D341Med (cell line): ENCODE data around the gene PLAGL2.
"Not testable (repeated sequence)": the region's sequence is repeated elsewhere in the genome, so short reads cannot be mapped to it uniquely, and the experiment has no call there.

Experiments
- DNase-seq: peaks from one replicate; pipeline ENCODE4 v3.0.0; 2012; ENCODE audit warnings: low spot score

Gene PLAGL2, protein sequence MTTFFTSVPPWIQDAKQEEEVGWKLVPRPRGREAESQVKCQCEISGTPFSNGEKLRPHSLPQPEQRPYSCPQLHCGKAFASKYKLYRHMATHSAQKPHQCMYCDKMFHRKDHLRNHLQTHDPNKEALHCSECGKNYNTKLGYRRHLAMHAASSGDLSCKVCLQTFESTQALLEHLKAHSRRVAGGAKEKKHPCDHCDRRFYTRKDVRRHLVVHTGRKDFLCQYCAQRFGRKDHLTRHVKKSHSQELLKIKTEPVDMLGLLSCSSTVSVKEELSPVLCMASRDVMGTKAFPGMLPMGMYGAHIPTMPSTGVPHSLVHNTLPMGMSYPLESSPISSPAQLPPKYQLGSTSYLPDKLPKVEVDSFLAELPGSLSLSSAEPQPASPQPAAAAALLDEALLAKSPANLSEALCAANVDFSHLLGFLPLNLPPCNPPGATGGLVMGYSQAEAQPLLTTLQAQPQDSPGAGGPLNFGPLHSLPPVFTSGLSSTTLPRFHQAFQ

DNA sequence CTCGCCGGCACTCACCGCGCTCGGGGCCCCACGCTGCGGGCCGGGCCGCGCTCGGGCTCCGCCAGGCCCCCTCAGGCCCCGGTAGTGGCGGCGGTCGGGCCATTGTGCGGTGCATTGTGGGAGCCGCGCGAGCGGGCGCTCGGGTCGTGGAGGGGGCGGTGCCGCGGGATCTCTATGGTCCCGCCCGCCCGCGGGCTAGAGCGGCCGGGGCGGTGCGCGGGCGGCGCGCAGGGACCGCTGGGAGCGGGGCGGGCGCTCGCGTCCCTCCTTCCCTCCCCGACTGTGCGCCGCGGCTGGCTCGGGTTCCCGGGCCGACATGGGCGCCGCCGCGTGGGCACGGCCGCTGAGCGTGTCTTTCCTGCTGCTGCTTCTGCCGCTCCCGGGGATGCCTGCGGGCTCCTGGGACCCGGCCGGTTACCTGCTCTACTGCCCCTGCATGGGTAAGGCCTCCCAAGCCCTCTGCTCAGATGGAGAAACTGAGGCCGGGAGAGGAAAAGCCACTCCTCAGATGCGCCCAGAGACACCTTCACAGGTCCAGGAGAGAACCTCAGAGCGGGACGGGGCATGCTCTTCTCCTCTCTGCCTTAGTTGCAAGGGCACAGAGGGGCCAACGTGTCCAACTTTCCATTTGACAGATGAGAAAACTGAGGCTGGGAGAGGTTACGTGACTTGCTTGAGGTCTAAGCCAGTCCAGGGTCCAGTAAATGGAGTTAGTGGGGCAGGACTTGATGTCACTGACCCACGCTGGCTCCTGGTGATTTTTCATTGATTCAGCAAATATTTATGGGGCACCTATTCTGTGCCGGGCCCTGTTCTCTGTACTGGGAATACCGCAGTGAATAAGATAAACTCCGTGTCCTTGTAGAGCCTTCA lies at the start of gene PLAGL2, which contains the start of gene POFUT1:
PLAGL2 (minus strand) TSS at position 118 of the 873 bp plus-strand sequence. CDS start 5,565 bp downstream, outside the sequence.
POFUT1 (plus strand) TSS at position 255 of the 873 bp plus-strand sequence; CDS start at position 317, 62 bp downstream.
- DNase-seq, result peak; percentile 99

DNA sequence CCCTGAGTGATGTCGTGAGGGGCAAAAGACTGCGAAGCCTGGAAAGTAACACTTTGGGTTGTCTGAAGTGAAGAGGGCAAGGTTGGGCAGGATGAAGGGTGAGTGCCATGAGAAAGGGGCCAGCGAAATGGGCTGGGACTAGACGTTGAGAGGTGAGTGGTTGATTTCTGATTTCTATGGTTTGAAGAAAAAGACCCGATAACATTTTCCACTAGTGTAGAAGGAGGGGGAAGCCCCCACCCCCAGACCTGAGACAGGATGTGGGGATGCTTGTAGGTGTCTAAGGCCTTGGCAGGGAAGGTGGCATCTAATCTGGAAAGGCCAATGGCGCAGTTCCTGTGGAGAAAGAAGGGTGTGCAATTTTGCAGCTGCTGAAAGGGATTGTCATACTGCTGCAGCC lies 44.6 kb upstream of the PLAGL2 start:
- DNase-seq, result no peak

DNA sequence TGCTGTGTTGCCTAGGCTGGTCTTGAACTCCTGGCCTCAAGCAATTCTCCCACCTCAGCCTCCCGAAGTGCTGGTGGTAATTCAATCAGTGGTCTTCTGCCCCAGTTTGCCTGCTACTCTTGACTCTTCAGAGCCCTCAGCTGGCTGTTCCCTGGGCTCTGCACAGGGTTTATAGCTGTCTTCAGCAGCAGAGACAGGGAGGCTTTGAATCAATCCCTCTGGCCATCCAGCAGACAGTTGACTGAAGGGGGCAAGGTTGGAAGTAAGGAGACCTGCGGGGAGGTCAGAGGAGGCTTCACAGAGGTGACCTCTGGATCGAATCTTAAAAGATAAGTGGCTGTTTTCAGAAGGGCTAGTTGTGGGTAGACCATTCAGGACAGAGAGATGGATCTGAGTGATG lies 43.9 kb upstream of the PLAGL2 start:
- no peak for DNase-seq

DNA sequence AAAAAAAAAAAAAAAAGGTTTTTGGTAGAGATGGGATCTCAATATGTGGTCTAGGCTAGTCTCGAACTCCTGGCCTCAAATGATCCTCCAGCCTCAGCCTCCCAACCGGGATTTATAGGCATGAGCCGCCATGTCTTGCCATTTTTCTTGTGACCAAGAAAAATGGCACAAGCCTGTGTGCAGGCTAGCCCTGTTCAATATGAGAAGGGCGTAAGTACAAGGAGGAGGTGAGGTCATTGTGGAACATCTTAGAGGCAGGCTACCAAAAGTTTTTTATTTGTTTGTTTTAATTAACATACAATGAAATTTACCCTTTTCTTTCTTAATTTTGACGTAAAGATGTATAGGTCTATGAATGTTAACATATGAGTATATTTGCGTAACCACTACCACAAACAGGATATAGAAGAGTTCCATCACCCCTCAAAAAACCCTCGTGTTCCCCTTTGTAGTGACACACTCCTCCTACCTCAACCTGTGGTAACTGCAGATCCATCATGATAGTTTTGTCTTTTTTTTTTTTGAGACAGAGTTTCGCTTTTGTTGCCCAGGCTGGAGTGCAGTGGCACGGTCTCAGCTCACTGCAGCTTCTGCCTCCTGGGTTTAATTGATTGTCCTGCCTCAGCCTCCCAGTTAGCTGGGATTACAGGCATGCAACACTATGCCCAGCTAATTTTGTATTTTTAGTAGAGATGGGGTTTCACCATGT lies 41.6 kb upstream of the PLAGL2 start:
- DNase-seq, result no peak

DNA sequence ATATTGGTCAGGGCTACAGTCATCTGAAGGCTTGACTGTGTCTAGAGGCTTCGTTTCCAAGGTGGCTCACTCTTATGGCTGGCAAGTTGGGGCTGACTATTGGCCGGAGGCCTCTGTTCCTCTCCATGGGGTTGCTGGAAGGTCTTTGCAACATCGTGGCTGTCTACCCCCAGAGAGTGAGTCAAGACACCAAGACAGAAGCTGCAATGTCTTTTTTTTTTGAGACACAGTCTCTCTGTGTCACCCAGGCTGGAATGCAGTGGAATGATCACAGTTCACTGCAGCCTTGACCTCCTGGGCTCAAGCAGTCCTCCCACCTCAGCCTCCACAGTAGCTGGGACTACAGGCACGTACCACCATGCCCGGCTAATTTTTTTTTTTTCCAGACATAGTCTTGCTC lies 40.5 kb upstream of the PLAGL2 start:
- no peak for DNase-seq

DNA sequence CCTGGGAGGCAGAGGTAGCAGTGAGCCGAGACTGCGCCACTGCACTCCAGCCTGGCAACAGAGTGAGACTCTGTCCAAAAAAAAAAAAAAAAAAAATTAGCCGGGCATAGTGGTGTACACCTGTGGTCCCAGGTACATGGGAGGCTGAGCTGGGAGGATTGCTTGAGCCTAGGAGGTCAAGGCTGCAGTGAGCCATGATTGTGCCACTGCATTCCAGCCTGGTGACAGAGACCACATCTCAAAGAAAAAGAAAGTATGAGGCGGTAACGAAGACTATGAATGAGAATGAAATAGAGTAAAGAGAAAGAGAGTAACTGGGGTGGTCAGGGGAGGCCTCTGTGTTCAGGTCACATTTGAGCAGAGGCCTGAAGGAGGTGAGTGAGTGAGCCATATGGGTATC lies 38.7 kb upstream of the PLAGL2 start:
- DNase-seq, result not testable (repeated sequence)

DNA sequence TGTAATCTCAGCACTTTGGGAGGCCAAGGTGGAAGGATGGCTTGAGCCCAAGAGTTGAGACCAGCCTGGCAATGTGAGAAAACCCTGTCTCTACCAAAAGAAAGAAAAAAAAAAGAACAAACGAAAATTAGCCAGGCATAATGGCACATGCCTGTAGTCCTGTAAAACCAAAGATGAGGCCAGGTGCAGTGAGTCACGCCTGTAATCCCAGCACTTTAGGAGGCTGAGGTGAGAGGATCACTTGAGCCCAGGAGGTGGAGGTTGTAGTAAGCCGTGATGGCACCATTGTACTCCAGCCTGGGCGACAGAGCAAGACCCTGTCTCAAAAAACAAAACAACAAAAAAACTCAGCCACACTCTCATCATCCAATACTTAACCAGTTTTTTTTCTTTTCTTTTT lies 37.4 kb upstream of the PLAGL2 start:
- no peak for DNase-seq

DNA sequence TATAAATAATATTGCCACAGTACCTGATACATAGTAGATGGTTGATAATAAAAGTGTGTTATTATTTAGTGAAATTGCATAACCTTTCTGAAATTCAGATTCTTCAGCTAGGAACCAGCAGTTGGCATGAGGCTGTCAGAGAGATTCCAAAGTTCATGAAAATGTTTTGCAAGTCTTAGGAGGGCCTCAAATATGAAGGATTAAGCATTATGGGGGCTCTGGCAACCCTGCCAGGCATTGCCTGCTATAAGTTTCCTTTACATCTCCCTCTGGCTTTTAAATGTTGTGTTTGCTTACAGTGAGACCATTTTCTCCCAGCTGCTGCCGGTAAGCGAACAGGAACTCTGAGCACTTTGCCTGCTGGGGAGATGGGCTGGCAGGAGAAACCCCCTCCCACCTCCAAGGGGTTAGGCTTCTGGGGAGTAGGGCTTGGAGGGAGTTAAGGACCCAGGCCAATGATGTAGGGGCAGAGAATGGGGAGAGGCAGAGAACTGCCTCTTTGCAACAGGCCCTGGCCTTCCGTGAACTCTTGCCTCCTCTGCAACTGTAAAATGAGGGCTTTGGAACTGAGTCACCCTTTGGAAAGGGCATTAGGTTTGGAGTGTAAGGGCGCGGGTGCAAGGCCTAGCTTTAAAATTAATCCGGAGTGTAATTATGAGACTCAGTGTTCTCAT lies 36.7 kb upstream of the PLAGL2 start:
- no peak for DNase-seq

DNA sequence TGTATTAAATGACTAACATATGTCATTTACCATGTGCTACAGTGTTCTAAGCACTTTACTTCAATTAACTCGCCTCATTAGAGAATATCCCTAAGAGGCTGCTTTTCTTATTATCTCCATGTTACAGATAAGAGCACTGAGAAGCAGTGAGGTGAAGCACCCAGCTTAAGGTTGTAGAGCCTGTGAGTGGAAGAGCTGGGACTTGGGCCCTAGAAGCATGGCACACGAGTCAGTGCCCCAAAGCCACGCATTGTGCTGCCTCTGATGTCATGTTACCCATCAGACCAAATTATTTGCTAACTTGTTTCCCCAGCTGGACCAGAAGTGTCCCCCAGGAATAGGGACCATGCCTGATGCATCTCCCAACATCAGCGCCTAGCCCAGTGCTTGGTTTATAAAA lies 34.3 kb upstream of the PLAGL2 start:
- peak; percentile 47 for DNase-seq

DNA sequence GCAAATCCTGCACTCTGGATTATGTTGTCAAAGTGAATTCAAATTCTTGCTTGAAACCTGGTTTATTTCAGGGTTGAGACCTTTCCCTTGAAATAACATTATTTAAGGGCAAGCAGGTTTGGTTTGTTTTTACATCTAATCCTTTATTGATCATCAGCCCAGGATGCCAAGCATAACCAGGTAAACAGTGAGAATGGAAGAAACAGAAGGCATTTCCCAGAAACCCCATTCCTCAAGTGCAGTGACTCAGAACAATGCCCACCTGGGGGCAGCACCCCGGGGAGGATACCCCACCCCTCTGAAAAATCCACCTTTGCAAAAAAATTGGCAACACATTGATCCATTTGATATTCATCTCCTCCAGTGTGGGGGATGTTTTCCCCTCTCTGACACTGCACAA lies 32.7 kb upstream of the PLAGL2 start:
- peak; percentile 49 for DNase-seq

DNA sequence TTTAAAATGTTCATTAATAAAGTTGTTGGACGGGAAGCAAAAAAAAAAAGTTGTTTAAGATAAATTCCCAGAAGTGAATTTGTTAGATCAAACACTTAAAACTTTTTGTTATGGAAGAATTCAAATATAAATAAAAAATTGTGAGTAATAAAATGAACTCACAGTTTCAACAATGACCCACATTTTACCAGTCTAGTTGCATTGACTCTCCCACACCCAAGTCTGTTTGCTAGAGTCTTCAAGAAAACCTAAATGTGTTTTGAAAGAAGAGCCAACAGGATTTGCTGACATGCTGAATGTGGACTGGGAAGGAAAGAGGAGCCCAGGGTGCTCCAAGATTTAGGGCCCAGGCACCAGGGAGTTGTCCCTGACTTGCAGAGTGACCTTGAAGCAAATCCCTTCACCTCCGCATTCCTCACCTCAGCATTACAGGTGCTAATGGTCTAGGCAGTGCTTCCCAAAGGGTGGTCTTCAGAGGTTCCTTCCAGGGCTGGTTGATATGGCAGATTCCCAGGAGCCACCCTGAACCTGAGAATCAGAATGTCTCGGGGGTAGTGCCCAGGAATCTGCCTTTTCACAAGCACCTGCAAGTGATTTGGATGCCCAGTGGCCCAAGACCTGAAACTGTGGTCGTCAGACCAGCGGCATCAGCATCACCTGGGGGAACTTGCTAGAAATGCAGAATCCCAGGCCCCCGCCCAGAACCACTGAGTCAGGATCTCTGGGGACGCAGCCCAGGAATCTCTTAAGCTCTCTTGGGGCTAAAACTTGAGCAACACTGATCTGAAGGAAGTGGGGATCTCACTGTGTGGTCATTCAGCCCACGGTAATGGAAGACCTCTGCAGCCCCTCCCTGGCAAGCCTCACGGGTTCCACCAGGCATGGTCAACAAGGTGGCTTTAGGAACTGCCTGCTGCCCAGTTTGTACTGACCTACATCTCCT lies 31.2 kb upstream of the PLAGL2 start:
- no peak for DNase-seq

DNA sequence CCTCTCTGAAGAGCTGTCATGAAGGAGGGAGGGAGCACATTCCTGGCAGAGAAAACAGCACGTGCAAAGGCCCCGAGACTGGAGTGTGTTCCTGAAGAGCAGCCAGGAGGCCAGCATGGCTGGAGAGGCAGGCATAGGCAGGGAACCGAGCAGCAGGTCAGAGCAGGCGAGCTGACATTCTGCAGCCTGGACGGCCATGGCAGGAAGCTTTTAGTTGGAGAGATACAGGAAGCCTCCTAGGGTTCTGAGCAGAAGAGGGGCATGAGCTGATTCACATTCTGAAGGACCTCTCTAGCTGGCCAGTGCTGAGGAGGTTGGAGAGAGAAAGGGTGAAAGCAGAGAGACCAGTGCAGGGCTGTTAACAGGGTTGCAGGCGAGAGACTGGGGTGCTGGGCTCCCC lies 29.9 kb upstream of the PLAGL2 start:
- DNase-seq, result no peak

DNA sequence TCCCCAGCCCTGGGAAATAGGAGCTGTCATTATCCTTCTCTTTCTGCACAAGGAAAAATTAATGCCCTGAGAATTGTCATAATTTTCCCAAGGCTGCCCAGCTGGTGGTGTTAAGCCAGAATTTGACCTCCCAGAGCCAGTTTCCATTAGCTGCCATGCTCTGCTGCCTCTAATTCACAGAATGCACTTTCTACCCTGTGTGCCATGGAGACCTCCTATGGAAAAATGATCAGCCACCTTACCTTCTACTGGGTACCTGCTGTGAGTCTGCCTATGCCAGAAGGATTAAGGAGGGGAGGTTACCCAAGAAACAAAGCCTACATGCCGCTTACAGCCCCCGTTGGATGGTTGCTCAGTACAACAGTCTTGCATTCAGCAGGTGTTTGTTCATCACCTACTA lies 29.3 kb upstream of the PLAGL2 start:
- DNase-seq, result no peak

DNA sequence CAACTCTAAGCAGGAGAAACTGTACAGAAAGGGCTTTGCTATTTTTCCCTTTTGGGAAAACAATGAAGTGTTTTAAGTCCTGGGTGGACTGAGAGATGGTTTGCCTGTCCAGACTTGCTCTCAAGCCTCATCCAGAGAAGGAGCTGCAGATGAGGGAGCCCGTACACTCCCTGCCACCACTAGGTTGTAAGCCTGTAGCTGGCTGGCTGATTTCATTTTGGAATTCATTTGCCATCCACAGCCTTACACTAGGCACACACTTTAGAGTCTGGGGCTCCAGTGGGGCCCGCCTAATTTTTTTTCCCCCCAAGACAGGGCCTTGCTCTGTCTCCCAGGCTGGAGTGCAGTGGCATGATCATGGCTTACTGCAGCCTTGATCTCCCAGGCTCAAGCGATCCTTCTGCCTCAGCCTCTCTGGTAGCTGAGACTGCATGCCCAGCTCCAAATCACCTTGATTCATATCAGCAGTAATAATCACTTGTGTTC lies 28.5 kb upstream of the PLAGL2 start:
- DNase-seq, result no peak

DNA sequence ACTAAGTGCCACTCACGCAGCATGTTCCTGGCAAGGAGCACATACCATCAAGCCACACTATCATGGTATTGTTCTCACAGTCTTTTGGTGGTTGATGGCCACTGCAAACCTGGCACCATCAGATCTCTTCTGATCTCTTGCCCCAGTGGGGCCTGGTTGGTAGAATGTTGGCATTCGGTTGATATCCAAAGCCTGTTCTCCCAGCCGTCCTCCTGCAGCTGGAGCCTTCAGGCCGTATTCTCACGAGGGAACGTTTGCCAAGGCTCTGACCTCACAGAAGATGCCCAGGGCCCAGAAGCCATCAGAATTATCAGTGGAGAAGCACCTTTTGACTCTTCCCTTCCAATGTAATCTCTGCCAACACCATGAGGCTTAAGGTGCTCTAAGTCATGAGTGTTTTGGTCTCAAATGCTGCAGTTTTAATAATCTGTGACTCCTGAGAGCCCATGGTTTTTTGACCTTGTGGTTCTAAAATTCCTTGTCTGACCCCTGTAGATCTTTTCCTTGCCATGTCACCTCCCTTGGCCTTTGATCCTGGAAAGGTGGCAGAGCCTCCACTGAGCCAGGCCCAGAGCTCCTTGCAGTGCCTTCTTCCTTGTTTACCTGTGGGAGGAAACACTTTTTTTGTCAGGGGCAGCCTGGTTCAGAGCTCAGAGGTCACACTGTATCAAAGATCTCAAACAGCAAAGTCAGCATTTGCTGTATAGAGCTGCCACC lies 27.9 kb upstream of the PLAGL2 start:
- DNase-seq, result no peak

DNA sequence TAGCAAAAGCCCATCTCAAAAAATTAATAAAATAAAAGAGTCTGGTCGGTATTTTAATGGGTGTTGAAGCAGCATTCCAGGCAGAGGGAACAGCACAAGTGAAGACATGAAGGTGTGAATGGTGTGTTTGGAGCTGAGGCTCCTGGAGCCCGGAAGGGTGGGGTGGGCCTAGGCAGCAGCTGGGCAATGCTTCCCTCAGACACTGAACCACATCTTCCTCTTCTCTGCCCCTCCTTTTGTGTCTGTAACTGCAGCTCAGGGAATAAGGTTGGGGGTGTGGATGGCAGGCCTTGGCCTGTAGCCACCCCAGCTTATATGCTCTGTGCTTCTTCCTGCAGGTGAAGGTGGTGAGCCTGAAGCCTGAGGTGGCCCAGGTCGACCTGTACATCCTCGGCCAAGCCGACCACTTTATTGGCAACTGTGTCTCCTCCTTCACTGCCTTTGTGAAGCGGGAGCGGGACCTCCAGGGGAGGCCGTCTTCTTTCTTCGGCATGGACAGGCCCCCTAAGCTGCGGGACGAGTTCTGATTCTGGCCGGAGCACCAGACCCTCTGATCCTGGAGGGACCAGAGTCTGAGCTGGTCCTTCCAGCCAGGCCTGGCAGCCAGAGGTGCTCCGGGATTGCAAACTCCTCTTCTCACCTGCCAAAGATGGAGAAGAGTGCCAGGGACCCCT lies 26.7 kb upstream of the PLAGL2 start:
- DNase-seq, result no peak

DNA sequence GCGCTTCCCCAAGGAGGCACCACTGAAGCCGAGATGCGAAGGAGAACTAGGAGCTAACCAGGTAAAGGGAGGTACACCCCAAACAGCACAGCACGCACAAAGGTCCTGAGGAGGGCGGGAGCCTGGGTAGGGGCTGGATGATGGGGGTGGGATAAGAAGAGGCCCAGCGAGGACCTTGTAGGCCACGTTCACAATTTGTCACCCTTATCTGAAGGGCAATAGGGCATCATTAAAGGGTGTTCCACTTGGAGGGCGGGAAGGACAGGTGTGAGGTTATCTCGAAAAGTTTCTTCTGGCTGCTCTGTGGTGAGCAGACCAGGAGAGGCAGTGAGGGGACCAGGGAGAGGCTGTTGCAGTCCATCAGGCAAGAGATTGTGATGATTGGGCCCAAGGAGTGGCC lies 25.7 kb upstream of the PLAGL2 start:
- no peak for DNase-seq

DNA sequence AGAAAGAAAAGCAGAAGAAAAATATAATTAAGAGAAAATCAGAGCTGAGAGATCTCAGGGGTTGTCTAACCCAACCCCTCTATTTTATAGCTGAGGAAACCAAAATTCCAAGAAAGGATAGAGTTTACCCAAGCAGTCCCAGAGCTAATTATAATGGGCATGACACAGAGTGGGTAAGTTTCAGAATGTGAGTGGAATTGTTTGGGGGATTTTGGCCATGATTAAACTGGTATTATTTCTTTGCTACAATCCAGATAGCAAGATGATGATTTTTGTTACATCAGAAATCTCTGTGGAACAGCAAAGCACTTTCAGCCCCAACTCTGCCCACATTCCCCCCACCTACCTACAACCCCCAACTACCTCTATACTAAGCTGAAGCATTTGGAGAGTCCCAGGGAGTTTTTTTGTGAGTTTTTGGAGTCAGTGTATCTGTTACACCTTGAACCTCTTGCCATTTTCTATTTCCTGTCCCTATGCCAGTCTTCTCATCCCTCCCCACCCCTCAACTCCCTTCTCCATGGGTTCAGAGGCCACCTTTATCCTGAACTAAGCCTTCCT lies 24.9 kb upstream of the PLAGL2 start:
- DNase-seq, result no peak

DNA sequence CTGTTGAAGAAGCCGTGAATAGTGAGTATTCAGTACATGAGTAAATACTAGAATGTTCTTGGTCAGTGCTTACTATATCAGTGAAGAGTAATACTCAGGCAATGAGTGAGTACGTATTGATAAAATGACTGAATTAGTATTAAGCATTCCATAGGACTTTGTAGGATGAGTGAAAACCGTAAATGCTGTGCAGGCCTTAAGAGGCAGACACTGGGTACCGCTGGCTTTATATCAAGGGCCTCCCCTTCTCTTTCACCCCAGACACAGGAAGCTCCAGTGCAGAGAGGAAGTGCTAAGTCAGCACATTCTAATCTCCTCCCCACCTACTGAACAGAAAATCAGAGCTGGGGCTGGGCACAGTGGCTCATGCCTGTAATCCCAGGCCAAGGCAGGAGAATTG lies 24.3 kb upstream of the PLAGL2 start:
- DNase-seq, result no peak
